Measurements from ENCODE around the gene ATRNL1.
"Not testable (repeated sequence)": the region's sequence is repeated elsewhere in the genome, so short reads cannot be mapped to it uniquely, and the experiment has no call there.

DNA sequence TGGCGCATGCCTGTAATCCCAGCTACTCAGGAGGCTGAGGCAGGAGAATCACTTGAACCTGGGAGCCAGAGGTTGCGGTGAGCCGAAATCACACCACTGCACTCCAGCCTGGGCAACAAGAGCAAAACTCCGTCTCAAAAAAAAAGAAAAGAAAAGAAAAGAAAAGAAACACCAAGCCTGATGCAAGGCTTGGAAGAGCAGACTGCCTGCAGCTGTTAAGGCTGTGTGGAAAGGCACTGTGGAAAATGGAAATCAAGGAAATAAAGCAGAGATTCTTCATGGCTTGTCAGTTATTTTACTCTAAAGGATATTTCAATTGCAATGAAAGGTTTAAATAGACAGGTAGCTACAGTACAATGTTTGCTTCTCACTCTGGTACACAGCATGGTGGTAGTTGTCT, 735.0 kb downstream of the ATRNL1 start:
- not testable (repeated sequence) for TF ChIP-seq NFRKB, TARDBP, ARNT (IDR thresholded peaks at IDR 0.05)
